Fibroblast of peridontal ligament (primary cell): ENCODE data around the gene CCL1.

Source experiments
- DNase-seq: peaks from one replicate; pipeline ENCODE4 v3.0.0-alpha.2; 2010; ENCODE audit errors: extremely low read depth

CCL1 gene

DNA sequence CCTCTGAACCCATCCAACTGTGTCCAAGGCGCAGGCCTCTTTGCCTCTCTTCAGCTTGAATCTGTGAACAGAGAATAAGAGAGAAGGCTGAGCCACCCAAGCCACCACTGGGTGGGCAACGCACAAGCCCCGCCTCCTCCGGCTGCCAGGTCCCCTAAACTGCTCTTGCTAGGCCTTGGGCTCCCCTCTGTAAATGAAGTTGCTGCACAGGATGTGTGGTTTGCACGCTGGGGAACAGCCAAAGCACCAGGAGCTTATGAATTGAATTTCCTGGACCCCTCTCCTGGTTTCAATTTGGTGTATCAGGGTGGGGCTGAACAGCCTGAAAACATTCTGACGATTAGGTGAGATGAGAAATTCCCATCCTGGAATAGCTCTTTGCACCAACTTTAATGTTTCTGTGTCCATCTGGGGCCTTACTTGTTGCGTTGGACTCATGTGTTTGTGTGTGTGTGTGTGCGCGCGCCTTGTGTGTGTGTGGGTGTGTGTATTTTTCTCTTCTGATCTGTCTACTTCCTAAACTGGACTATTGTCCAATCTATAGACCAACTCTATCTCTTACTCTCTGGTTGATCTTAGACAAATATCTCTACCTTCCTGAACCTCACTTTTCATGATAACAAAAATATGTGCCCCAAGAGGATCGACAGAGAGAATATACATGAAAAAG is 2.3 kb downstream of the CCL1 start:
- DNase-seq: no peak

DNA sequence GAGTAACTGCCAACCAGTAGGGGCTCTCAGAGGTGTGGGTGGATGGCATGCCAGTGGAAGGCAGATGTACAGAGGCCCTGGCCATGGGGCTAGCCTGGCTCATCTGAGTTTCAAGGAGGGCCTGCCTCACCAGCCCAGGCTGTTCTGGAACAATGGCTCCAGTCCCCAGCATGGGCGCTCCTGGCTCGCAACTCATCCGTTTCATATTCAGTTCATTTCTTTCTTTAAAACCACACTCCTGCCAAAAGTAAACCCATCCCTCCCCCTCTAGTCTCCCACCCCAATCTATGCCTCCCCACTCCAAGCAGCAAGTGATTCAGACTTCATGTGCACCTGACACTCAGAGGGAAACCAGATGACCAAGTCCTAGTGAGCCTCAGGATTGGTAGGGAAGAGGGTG is 4.4 kb downstream of the CCL1 start:
- no peak for DNase-seq

DNA sequence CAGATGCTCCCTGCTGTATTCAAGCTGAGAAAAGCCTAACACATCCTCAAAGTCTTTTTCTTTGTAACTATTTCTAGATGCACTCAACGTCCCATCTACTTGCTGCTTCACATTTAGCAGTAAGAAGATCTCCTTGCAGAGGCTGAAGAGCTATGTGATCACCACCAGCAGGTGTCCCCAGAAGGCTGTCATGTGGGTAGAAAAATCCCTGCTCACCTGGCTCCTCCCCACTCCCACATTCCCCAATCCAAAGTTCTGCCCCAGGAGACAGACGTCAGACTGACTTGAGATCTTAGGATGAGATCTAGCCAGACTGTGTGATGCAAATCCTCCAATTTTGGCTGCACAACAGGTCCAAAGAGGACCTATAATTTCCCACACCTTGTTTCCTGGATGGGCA is 5.6 kb downstream of the CCL1 start:
- no peak for DNase-seq

DNA sequence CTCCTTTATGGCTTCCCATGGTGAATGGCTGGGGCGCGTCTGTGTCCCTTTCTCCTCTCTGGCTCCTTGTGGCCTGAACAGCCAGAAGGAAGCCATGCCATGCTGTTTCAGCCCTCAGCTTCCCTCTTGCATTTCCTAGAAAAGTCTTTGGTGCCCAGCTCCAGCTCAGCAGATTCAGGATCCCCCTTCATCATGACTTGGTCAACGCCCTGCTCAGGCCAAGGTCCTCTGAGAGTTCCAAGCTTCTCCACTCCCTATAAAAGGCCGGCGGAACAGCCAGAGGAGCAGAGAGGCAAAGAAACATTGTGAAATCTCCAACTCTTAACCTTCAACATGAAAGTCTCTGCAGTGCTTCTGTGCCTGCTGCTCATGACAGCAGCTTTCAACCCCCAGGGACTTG is 6.8 kb downstream of the CCL1 start, which contains the start of gene CCL13:
Gene CCL13 (plus strand): TSS at position 287 of the 400 bp plus-strand sequence. CDS start 47 bp downstream, at position 334.
- no peak for DNase-seq

DNA sequence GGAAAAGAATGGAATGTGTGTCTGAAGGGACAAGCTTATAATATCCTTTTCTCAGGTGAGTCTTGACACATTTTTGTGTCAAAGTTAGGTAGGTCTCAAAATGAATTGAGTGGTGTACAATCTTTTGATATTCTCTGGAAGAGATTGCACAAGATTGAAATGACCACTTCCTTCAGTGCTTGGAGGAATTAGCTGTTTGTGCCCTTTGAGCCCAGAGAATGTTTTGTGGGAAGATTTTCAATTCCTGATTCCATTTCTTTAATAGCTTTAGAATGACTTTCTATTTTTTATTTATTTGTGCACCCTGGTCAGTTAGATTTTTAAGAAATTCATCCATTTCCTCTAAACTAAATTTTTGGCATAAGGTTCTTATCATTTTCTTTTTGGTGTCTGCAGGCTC is 8.4 kb downstream of the CCL1 start:
- peak; percentile 49 for DNase-seq

DNA sequence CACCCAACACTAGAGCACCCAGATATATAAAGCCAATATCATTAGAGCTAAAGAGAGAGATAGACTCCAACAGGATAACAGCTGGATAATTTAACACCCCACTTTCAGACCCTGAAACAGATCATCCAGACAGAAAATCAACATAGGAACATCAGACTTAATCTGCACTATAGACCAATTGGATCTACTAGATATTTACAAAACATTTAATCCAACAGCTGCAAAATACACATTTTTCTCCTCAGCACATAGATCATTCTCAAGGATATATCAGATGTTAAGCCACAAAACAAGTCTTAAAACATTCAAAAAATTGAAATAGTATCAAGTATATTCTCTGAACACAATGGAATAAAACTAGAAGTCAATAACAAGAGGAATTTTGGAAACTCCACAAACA is 10.8 kb downstream of the CCL1 start:
- no peak for DNase-seq

DNA sequence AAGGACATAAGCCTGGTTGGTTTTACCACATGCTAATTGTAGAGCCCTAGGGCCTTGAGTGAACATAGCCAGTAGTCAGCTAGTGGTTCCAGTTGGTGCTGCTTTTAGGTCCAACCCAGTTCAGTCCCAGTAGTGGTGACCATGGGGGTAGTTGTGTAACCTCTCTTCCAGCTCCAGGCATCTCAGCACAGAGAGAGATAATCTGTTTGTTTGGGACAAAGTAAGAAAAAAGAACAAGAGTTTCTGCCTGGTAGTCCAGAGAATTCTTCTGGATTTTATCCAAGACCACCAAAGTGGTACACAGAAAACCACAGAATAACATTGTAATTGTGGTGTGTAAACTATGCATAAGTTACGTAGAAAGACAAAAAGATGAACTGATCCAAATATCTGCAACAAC is 11.9 kb downstream of the CCL1 start:
- DNase-seq: peak; percentile 5

DNA sequence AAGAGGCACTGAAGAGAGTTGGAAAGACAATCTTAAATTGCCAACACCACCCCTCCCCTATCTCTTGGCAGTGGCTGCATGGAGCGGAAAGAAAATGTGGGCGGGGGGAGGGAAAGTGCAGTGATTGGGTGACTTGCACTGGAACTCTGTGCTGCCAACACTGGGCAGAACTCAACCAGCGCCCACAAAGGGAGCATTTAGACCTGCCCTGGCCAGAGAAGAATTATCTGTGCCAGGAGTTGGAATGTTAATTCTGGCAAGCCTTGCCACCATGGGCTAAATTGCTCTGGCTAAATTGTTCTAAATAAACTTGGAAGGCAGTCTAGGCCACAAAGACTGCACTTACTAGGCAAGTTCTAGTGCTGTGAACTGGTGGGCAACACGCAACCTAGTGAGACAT is 13.3 kb downstream of the CCL1 start:
- DNase-seq: no peak

DNA sequence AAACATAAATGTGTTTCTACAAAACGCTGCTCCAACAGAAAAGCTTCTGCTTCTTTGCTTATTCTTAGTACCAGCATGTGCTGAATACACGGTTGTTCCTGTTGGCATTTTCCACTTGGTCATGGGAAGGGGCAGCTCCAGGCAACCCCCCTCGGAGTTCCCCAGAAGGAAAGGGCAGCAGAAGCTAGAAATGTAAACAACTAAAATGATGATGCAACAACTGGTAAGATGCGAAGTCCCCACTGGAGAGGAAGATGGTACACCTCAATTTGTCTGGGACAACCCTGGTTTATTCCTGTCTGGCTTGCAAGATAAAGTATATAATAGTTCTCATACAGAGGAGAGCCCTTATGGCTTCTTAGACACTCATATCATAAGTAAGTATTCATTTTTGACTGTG is 16.0 kb downstream of the CCL1 start:
- no peak for DNase-seq

DNA sequence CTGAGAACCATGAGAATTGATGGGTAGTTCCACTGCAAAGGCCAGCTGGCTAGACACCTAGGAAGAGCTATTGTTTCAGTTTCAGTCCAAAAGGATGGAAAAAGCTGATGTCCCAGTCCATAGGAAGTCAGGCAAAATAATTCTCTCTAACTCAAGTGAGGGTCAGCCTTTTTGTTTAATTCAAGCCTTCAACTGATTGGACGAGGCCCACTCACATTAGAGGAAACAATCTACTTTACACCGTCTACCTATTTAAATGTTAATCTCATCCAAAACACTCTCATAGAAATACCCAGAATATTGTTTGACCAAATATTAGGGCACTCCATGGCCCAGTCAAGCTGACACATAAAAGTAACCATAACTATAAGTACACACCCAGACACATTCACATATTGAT is 21.1 kb downstream of the CCL1 start:
- no peak for DNase-seq

DNA sequence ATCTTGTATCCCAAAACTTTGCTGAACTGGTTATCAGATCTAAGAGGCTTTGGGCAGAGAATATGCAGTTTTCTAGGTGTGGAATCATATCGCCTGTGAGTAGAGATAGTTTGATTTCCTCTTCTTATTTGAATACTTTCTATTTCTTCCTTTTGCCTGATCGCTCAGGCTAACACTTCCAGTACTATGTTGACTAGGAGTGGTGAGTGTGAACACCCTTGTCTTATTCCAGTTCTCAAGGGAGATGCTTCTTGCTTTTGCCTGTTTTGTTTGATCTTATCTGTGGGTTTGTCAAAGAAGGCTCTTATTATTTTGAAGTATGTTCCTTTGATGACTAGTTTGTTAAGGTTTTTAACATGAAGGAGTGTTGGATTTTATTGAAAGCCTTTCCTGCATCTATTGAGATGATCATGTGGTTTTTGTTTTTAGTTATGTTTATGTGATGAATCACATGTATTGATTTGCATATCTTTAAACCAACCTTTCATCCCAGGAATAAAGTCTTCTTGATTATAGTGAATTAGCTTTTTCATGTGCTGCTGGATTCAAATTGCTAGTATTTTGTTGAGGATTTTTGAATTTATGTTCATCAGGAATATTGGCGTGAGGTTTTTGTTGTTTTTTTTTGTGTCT is 23.8 kb downstream of the CCL1 start:
- DNase-seq: no peak

DNA sequence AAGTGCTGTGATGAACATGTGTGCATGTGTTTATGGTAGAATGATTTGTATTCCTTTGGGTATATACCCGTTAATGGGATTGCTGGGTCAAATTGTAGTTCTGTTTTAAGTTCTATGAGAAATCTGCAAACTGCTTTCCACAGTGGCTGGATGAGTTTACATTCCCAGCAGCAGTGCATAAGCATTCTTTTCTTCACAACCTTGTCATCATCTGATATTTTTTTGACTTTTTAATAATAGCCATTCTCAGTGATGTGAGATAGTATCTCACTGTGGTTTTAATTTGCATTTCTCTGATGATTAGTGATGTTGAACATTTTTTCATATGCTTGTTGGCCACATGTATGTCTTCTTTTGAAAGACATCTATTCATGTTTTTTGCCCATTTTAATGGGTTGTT is 25.3 kb downstream of the CCL1 start:
- no peak for DNase-seq

DNA sequence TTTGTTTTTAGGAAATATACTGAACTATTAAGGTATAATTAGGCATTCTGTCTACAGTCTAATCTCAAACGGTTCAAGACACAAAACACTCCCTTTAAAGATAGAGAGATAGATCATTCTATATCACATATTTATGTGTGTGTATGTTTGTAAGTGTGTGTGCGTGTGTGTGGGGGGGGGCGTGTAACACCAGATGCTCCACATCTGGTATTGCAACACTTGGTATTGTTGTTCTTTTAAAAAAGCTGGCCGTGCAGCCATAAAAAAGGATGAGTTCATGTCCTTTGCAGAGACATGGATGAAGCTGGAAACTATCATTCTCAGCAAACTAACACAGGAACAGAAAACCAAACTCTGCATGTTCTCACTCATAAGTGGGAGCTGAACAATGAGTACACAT is 35.5 kb downstream of the CCL1 start:
- peak; percentile 40 for DNase-seq

DNA sequence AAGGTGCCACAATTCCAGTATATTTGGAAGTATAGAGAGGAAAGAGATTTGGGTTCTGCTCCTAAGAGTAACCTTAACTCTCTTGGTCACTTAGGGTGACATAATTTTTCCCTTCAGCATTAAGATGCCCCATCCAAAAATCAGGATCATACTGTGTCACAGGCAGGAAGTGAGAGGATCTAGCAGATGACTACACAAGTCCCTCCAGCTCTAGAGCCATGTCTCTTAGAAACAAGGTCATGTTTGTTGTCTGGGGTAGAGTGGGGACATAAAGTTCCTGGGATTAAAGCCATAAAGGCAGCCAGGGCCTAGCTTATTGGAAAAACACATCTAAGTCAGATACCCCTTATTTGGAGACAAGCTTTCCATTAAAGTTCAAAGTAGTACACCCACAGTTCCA is 41.1 kb downstream of the CCL1 start:
- DNase-seq: no peak

DNA sequence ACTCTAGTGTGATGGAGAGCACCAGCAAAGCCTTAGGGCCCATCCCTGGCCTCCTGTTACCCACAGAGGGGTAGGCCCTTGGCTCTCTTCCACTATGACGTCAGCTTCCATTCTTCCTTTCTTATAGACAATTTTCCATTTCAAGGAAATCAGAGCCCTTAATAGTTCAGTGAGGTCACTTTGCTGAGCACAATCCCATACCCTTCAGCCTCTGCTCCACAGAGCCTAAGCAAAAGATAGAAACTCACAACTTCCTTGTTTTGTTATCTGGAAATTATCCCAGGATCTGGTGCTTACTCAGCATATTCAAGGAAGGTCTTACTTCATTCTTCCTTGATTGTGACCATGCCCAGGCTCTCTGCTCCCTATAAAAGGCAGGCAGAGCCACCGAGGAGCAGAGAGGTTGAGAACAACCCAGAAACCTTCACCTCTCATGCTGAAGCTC is 44.0 kb downstream of the CCL1 start, which contains the start of gene CCL8:
Gene CCL8 (plus strand): TSS at position 397 of the 445 bp plus-strand sequence. CDS start 67 bp downstream, outside the sequence.
- DNase-seq: peak; percentile 38

DNA sequence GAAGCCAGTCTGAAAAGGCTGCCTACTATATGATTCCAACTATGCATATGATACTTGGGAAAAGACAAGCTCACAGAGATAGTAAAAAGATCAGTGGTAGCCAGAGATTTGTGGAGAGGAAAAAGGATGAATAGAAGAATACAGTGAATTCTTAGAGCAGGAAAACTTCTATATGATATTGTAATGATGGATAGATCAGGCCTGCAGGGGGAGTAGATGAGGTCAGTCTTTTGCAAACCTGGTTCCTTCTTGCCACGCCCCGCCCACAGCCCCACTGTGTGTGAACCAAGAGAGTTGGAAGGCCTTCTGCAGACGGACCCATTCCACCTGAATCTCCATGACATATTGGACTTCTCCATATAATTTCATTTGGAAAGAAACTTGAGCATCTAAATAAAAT is 44.6 kb downstream of the CCL1 start:
- DNase-seq: no peak

DNA sequence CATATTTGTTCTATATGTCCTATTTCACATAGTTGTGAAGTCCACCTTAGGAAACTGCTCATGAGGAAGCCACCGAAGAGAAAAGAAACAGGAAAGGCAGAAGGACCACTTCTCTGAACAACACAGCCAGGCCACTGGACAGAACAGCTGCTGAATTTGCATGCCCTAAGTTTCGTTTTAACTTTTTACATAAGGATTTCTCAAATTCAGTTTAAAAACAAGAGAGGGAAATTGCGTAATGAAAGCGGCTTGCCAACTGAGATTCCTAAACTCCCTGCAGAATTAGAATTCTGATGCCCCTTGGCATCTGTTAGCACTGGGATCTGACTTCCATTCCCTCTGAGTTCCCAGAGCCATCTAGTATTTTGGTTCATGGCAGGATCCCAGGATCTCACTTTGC is 48.8 kb downstream of the CCL1 start:
- peak; percentile 96 for DNase-seq

DNA sequence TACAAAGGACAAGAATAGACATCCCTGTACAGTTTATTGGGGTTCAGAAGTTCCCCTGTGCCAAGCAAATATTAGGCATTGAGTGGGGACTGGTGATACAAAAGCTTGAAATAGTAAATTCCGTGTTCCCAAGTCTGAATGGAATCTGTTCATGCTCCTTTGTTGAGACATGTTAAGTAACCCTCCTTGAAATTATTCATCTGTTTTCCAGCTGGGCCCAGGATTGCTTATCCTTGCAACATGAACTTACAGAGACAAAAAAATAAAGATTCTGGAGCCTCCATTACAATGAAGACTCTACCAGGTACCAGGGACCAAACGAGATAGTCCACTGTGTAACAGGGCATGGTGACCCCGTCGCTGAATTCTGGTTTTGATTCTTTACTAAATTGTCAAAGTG is 49.9 kb downstream of the CCL1 start:
- DNase-seq: peak; percentile 68

DNA sequence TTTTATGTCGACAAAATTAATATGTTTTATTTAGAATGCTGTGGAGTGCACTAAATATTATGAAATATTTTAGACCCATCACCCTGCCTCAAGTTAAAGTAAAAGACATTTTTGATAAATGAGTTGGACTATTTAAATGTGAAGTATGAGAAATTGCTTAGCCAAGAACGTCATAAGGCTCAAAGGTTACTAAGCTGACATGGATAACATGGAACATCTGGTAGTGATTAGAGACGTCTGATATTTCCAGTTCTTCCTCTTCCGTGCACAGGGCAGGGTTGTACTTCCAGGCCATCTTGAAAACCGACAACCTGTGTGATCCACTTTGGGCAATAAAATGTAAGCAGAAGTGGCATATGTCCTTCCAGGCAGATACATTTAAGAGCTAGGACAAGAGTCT is 51.0 kb downstream of the CCL1 start:
- DNase-seq: peak; percentile 91

DNA sequence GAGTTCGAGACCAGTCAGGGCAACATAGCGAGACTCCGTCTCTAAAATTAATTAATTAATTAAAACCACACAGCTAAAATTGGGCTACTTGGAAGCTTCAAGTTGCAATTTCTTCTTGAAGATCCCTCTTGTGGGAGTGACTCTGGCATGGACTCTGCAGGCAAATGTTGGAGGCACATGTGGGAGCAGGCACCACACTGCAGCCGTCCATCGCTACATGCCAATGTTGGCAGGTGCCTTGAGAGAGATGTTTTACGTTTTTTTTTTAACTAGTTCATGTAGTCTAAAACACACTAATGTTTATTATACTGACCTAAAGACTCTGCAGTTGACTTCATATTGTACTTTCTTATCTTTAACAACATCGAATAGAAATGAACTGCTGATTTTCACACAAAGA is 51.7 kb downstream of the CCL1 start:
- DNase-seq: no peak
